AG09309 (cell line): Measurements from ENCODE around the gene BCCIP.

Source experiments
- DNase-seq: peaks from one replicate; pipeline ENCODE4 v3.0.0-alpha.2; 2010; ENCODE audit warnings: low read depth
- H3K4me3 ChIP-seq: 2 replicates; pipeline ENCODE4 v1.5.1; 2011; ENCODE audit warnings: mild to moderate bottlenecking, low read depth, low read length, moderate library complexity; ENCODE audit not compliant: control insufficient read depth
- CTCF ChIP-seq: IDR thresholded peaks from 2 replicates; pipeline ENCODE4 v1.5.1; 2011; ENCODE audit warnings: mild to moderate bottlenecking, low read depth, low read length, inconsistent platforms; ENCODE audit not compliant: insufficient read depth, control insufficient read depth; ENCODE audit errors: missing control alignments

BCCIP gene

GRCh38 chr10:125848371-125848770 lies 25.0 kb downstream of the BCCIP start:
- no peak for DNase-seq
- no peak for TF ChIP-seq CTCF
- no peak overlapping the region for H3K4me3 ChIP-seq

GRCh38 chr10:125848857-125849256 lies 25.5 kb downstream of the BCCIP start:
- no peak overlapping the region for H3K4me3 ChIP-seq
- DNase-seq = no peak
- TF ChIP-seq CTCF = no peak

DNA sequence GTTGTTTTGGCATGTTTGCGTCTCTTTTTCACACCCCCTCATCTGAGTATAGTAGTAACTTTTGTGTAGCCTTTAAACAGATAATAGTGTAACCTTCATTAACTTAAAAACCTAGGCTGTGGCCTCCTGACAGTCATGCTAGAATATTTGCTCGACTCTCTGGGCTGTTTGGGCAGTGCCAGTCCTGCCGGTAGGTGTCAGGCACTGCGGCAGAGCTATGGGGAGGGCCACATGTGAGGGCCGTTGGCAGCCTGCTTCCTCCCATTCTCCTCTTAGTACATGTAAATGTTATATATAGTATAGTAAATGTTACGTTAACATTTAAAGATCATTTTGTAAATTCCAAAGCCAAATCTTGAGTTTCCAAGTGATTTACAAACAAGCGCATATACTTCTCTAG lies 26.1 kb downstream of the BCCIP start:
- TF ChIP-seq CTCF = no peak
- H3K4me3 ChIP-seq = no peak overlapping the region
- DNase-seq = no peak

DNA sequence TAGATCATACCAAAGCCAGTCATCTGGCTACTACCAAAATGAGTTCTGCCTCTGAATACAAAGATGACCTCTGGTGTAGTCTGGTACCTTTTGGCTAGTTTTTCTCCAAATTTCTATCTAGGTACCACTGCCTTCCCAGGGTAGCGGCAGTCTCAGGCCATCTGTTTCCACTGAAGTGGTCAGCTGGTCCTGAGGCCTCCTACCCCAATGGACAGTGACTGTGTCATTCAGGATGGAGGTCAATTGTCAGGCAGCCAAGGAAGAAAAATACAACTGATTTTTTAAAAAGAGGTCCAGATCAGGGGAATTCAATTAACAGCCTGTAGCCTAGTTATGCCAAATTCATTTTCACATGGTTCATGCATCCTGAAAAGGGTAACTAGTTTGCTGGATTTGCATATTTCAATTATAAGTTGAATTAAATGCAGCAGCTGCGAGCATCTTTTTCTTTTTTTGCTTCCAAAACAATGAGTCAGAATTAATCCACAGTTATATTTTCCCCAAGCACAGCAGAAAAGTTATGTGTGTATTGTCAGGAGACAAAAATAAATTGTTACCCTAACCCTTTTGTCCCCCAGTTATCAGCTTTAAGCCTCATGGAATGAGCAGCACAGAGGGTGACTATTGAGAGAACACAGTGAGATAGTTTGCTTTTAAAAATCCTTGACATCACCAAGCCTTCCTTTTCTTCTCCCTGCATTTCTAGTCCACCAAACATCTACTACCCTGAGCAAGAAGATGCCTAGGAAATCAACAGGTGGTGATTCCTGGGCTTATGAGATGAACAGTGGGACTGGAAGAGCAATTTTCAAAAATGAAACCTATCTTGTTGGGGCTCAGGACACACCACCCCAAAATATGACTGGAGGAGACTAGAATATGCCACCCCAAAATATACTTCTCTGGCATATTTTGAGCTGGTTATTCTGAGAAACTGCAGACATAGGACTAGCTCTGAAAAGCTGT lies 27.7 kb downstream of the BCCIP start:
- DNase-seq = no peak
- TF ChIP-seq CTCF = no peak
- no peak overlapping the region for H3K4me3 ChIP-seq

GRCh38 chr10:125852487-125852886 lies 29.1 kb downstream of the BCCIP start:
- no peak for DNase-seq
- no peak for TF ChIP-seq CTCF
- no peak overlapping the region for H3K4me3 ChIP-seq

GRCh38 chr10:125857185-125857760 lies 33.9 kb downstream of the BCCIP start:
- no peak for TF ChIP-seq CTCF
- H3K4me3 ChIP-seq = no peak overlapping the region
- DNase-seq = no peak
